ENCODE results near the gene NFE2L1. TPM values are rescaled to one million over a fixed set of nuclear protein-coding genes. Genes with fewer than 3 reads are reported as not detected.

Gene NFE2L1
- total RNA-seq, 1 experiment from 2014 or later = 149 TPM

GRCh38 chr17:48062273-48062672 lies 14.1 kb downstream of the NFE2L1 start:
- ChIA-PET POLR2A (ENCODE audit: low non-redundant PET) (no interaction called here), CTCF (interaction anchor here (1.0 kb wide), 1 partner anchor 11 kb away, joined by 3 read pairs; no protein-coding TSS in a partner anchor)
- no TSS peak for BruUV-seq (replicated peaks)
- H3K4me1 ChIP-seq (ENCODE audit: insufficient read depth, low read length, poor library complexity, severe bottlenecking) = no peaks in the 10 kb centered on the region
- H3K27ac ChIP-seq (ENCODE audit: low read depth, low read length, poor library complexity, severe bottlenecking) = no peak overlapping the region
- intact Hi-C loops (cut with micrococcal nuclease; ENCODE audit: unreplicated experiment) = no loop called here
- no peak for DNase-seq (ENCODE audit: low spot score)
- TF ChIP-seq CTCF (conservative IDR thresholded peaks at IDR 0.05; ENCODE audit: low read depth, low read length) (no peak), EZH2 (IDR thresholded peaks at IDR 0.05; ENCODE audit: borderline replicate concordance, low read depth, low read length, poor library complexity, severe bottlenecking) (no peak)
- H3K36me3 ChIP-seq (ENCODE audit: insufficient read depth, low read length, poor library complexity, severe bottlenecking) = peaks cover 90% of the 10 kb centered on the region
- H3K4me3 ChIP-seq (ENCODE audit: low read depth, low read length, poor library complexity, severe bottlenecking) = no peak overlapping the region
- no peaks in the 10 kb centered on the region for H3K9me3 ChIP-seq (ENCODE audit: low read depth, low read length, poor library complexity, severe bottlenecking)
- H3K27me3 ChIP-seq (replicated peaks; ENCODE audit: insufficient read depth, low read depth, low read length, poor library complexity) = no peaks in the 10 kb centered on the region

- Histone ChIP-seq H3K4me1 (ENCODE audit: insufficient read depth, low read length, poor library complexity, severe bottlenecking) (no peaks in the 10 kb centered on the region), H3K9me3 (ENCODE audit: low read depth, low read length, poor library complexity, severe bottlenecking) (no peaks in the 10 kb centered on the region), H3K4me3 (ENCODE audit: low read depth, low read length, poor library complexity, severe bottlenecking) (no peak overlapping the region), H3K27me3 (replicated peaks; ENCODE audit: insufficient read depth, low read depth, low read length, poor library complexity) (no peaks in the 10 kb centered on the region), H3K36me3 (ENCODE audit: insufficient read depth, low read length, poor library complexity, severe bottlenecking) (peaks cover 89% of the 10 kb centered on the region), H3K27ac (ENCODE audit: low read depth, low read length, poor library complexity, severe bottlenecking) (peak overlapping the region; percentile 45)
- DNase-seq (ENCODE audit: low spot score) = no peak
- CTCF ChIA-PET = no interaction called here
- intact Hi-C loops (cut with micrococcal nuclease; ENCODE audit: unreplicated experiment) = no loop called here
- BruUV-seq (replicated peaks) = no TSS peak
- TF ChIP-seq CTCF (conservative IDR thresholded peaks at IDR 0.05; ENCODE audit: low read depth, low read length) = no peak
- TF ChIP-seq EZH2 (IDR thresholded peaks at IDR 0.05; ENCODE audit: borderline replicate concordance, low read depth, low read length, poor library complexity, severe bottlenecking) = no peak
- POLR2A ChIA-PET (ENCODE audit: low non-redundant PET) = no interaction called here
Observed at GRCh38 chr17:48064638-48065037, 16.5 kb downstream of the NFE2L1 start.

- no peak overlapping the region for H3K27ac ChIP-seq (ENCODE audit: low read depth, low read length, poor library complexity, severe bottlenecking)
- H3K36me3 ChIP-seq (ENCODE audit: insufficient read depth, low read length, poor library complexity, severe bottlenecking) = peaks cover 91% of the 10 kb centered on the region
- intact Hi-C loops (cut with micrococcal nuclease; ENCODE audit: unreplicated experiment) = loop anchor here (1.0 kb wide), 1 partner anchor 12 kb away; no protein-coding TSS in a partner anchor
- no peak for TF ChIP-seq CTCF (conservative IDR thresholded peaks at IDR 0.05; ENCODE audit: low read depth, low read length)
- no peak for TF ChIP-seq EZH2 (IDR thresholded peaks at IDR 0.05; ENCODE audit: borderline replicate concordance, low read depth, low read length, poor library complexity, severe bottlenecking)
- DNase-seq (ENCODE audit: low spot score) = no peak
- H3K9me3 ChIP-seq (ENCODE audit: low read depth, low read length, poor library complexity, severe bottlenecking) = no peaks in the 10 kb centered on the region
- no peaks in the 10 kb centered on the region for H3K4me1 ChIP-seq (ENCODE audit: insufficient read depth, low read length, poor library complexity, severe bottlenecking)
- ChIA-PET CTCF (interaction anchor here (1.6 kb wide), 1 partner anchor 11 kb away, joined by 7 read pairs; no protein-coding TSS in a partner anchor), POLR2A (ENCODE audit: low non-redundant PET) (no interaction called here)
- no TSS peak for BruUV-seq (replicated peaks)
- no peaks in the 10 kb centered on the region for H3K27me3 ChIP-seq (replicated peaks; ENCODE audit: insufficient read depth, low read depth, low read length, poor library complexity)
- no peak overlapping the region for H3K4me3 ChIP-seq (ENCODE audit: low read depth, low read length, poor library complexity, severe bottlenecking)
Observed at GRCh38 chr17:48066192-48066591, 18.0 kb downstream of the NFE2L1 start.
